Stimulated activated CD8-positive, alpha-beta memory T cell treated with anti-CD3 and anti-CD28 coated beads, Interleukin-12 subunit alpha, Interleukin-12 subunit beta, amount 100 ng/mL, for 24 hours (primary cell): Measurements from ENCODE around the gene PPFIBP2.

Source experiments
- DNase-seq: peaks from one replicate; pipeline ENCODE4 v3.0.0-alpha.2; 2020; ENCODE audit errors: extremely low read depth

Gene PPFIBP2

DNA sequence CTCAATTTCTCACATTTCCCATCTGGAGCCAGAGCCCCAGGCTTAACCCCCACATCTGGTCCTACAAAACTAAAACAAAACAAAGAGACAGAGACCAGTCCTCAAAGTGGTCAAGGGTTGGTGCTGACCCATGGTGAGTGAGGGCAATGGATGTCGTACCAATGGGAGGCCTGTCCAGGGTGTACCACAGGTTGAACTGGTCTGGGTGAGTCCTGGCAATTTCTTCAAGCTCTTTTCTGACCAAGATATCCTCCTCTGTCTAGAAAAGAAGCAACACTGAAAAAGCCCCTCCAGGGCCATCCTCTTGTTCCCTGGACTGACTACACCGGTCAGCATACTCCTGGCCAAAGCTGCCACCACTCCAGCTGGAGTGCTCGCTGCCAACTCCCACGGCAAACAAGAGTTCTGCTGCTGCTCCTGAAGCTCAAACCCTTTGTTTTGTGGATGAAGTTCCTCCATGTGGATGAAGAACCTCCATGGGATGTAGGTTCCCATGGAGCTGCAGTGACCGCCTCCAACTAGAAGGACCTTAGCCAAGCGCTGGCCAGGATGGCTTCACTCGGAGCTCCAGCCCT, 152.6 kb downstream of the PPFIBP2 start:
- no peak for DNase-seq

DNA sequence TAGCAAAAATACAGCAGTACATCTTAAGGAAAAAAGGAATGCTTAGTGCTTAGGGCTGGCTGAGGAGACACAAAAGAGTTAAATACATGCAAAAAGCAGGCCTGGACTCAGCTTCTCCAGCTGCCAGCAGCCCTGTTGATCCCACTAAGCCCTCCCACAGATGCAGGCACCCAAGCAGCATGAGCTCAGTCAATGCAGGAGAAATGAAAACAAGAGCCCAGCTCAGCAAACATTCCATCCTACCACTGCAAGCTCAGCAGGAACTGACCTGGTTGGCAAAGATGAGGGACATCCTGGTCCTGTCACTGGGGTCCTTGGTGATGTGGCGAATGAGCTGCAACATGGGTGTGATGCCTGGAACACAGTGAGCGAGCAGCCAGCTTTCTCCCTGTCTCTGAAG, 153.7 kb downstream of the PPFIBP2 start:
- DNase-seq = no peak

DNA sequence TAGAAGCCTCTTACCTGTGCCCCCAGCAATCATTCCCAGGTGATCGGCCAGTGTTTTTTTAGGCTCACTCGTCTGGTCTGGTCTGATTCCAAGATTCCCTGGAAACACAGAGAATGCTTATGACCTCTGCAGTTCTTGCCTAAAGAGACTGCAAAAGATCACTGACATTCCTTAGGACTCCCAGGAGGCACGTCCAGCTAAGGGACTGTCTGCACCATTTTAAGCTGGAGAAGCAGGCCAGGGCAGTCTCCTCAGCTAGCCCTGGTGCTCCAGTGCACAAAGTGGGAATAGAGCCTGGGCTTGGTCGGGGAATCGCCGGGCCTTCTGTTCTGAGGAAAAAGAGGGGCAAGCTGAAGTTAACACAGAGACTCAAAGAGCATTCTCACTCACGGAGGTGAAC, 154.7 kb downstream of the PPFIBP2 start:
- DNase-seq = no peak

DNA sequence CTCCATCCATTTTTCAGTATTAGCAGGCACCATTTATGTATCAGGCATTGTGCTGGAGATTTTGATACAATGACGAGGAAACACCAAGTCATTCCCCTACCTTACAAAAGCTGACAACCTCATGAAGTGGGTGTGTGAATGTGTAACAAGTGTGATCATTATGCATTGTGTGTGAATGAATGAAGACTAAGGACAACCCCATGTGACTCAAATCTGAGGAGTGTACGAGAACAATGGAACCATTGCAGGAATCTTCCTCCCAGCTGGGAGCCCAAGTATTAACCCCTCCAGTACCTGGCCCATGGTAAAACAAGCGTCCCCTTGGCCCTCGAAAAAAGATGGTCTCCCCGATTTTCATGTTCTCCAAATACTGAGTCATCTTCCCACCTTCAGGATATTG, 155.1 kb downstream of the PPFIBP2 start:
- DNase-seq = no peak

DNA sequence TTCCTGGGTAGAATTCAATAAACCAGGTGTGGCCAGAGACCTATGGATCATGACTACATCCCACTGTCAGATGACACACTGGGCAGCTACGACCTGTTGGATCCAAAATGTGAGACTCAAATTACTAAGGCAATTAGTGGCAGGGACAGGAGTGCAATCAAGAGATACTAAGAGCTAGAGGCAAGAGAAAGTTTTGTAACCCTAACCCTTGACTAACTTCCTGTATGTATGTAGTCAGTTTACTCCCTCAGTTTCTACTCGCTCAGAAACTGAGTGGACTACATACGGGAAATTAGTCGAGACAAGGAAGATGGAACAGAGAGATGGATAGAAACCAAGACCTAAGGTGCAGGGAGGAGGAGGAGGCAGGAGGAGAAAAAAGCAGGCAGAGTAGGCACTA, 156.8 kb downstream of the PPFIBP2 start:
- DNase-seq = no peak

DNA sequence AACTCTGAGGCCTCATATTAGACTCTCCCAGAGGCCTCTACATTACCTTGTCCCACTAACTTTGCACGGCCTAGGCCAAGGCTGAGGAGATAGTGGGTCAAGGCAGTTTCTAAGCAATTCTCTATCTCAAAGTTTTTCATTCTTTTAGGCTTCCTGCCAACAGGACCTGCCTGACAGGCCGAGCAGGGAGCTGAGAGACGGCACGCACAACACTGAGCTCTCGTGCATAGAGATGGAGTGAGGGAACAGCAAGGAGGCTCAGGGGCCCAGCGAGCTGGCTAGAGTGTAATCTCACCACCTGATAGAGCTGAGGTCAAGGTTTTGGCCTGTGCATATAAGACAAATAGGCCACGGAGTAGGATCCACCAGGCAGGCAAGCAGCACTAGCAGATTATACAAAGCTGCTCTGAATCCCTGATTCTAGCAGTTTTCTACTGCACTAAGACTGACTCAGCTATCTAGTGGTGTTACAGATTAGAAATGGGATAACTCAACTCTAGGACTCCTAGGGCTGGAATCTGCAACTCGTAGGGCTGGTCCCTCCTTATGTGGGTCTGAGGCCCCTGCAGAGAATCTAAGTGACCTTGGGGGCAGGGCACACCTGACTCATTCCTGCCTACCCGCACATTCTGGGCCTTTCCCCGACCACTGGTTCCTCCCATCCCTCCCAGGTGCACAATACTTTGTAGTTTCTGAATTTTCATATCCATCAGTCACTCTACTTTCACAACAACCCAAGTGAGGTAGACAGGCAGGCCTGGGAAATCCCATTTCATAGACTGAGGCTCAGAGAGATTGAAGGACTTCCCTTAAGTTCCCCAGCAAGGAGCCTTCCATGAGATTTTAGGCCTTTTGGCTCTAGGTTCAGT, 157.8 kb downstream of the PPFIBP2 start:
- no peak for DNase-seq

DNA sequence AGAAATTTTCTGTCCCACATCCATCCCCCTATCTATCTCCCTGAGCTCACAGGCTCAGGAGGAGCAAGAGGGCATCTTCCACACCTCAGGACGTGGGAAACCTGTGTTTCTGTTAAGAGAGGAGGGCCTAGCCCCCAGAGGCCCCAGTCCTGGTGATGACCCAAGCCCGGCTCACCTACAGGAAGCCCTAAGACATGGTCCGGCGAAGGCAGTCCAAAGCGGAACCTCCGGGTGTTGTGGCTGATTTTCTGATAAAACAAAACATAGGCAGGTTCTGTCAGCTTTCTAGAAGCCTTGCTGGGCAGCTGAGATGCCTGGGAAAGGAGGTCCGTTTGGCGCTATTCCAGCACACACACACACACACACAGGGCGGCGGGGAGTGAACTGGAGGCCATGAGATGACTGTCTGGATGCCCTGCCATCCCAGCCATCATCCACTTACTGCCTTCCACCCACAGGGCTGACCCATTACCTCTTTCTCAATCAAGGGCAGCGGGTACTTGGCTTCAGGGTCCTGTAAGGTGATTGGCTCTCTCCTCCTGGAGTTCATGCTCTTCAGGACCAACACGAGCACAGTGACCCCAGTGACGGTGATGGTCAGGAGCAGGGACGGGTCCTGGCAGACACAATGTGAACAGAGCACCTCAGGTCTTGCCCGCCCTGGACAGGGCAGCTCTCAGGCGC, 158.6 kb downstream of the PPFIBP2 start:
- DNase-seq = no peak

DNA sequence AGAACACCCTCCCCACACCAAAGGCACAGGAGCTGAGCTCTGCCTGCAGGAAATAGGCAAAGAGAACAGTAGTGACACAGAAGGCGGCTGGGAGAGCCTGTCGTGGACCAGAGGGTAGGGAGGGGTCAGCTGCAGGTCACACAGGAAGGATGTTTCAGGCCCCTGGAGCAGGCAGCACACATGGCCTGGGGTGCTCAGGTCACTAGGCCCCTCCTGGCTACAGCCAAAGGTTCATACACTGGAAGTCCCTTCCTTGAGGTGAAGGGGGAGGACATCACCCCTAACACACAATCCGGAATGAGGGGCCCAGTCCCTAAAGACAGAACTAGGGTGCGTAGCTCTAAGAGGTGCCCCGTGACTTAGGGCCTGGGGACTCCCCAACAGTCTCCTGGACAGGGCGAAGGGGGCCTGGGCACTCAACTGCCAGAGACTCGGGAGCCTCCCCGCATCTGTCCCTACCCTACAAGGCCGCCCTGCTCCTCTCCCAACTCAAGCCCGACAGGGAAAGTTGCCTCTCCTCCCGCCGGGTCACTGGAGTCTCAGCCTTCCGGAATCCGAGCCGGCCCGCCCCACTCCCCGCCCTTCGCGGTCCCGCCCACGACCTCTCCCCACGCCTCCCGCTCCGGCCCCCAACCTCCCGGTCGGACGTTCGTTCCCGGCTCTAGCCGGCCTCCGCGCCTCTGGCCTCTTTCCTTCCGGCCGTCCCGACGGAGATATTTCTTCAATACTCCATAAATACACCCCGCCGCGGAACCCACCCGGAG, 159.3 kb downstream of the PPFIBP2 start, which contains the start of gene CYB5R2:
TSS of gene CYB5R2 (minus strand) at position 541 of the 764 bp plus-strand sequence. CDS start 675 bp downstream, outside the sequence.
- no peak for DNase-seq

DNA sequence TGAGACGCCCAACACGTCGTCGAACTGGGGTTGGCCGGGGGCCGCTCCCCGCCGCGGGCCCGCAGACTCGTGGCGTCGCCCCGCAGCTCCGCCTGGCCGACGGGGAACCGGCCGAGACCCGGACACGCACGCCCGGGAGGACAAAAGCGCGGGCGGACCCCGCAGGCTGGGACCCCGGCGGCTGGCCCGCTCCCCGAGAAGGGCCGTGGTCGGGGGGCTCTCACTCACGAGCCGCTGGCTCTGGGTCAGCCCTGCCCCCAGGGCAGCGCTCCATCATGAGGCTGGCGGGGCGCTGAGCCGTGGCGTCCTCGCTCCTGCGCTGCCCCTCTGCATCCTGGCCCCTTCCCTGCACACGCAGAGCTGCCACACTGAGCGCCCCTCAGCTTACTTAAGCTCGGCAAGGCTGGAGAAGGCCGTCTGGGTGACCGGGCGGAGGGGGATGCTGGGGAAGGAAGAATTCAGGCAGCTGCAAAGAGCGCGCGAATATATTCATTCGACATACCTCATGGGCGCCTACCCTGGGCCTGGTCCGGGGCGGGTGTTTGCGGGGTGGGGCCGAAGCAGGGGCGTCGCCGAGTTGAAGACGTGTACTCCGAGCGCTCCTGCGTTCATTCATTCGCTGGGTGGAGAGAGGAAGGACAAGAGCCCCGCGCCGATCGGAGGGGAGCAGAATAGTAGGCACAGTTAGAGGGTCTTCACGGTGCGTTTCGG, 160.1 kb downstream of the PPFIBP2 start:
- no peak for DNase-seq

DNA sequence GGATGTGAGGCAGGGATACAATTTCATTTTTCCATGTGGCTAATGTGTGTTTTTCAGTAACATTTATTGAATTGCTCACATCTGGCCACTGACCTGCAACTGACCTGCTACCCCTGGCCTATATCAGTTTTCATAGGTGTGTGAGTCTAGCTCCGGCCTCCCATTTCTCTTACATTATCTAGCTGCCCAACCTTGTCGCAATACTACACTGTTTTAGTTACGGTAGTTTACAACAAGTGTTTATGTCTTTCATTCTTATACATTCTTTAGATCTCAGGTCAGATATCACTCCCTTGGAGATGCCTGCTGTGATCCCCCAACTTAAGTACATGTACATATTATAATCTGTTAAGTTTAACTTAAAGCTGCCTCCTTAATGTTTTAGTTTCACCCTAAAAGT, 161.8 kb downstream of the PPFIBP2 start:
- DNase-seq = no peak

DNA sequence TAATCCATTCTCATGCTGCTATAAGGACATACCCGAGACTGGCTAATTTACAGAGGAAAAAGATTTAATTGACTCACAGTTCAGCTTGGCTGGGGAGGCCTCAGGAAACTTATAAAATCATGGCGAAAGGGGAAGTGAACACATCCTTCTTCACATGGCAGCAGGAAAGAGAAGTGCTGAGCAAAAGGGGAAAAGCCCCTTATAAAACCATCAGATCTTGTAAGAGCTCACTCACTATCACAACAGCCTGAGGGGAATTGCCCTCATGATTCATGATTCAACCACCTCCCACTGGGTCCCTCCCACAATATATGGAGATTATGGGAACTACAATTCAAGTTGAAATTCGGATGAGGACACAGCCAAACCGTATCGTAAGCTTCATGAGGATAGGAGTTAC, 163.3 kb downstream of the PPFIBP2 start:
- DNase-seq = no peak

DNA sequence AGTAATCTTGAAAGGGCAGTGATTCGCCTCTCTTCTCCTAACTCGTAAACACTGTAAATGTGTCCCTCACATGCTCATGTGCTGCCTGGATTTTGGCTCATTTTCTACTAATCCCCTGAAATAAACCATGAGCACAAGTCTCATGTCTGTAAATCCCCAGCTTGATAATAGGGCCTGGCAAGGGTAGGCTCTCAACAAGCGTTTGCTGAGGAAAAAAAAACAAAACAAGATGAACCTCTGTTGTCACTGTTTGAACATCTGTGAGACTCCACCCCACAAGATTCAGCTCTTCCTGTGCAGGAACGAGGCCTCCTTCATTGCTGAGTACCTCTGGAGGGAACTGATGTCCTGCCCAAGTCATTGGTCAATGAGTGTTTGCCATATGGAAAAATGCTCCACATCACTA, 164.0 kb downstream of the PPFIBP2 start:
- DNase-seq = no peak

DNA sequence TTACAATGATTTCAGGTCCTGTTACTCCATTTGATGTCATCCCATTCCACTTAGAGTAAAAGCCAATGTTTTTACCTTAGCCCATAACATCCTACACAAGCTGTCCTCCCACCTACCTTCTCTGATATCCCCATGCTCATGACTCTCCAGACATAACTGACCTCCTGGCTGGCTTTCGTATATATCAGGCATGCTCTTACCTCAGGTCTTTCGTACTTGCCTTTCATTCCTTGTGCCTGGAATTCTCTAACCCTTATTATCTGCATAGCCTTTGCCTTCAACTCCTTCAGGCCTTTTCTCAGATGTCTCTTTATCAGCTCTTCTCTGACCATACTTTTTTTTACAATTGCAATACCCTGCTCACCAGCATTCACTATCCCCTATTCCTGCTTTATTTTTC, 169.8 kb downstream of the PPFIBP2 start:
- DNase-seq = no peak

DNA sequence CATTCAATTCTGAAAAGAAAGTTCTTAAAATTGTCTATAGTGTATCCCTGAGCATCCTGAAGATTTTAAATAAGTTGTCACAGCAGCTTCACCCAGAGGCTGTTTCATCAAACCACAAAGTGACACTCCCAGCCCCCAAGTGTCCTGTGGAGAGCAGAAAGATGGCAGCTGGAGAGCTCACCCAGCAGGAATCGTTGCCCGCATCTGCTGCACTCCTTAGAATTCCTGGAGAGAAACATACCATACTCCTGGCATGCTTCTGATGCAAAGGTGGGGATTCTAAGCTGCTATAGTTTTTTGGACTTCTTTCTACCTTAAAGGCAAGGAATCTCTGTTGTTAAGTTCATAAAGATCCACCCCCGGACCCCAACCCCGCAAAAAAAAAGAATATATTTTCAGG, 173.0 kb downstream of the PPFIBP2 start:
- DNase-seq = no peak

DNA sequence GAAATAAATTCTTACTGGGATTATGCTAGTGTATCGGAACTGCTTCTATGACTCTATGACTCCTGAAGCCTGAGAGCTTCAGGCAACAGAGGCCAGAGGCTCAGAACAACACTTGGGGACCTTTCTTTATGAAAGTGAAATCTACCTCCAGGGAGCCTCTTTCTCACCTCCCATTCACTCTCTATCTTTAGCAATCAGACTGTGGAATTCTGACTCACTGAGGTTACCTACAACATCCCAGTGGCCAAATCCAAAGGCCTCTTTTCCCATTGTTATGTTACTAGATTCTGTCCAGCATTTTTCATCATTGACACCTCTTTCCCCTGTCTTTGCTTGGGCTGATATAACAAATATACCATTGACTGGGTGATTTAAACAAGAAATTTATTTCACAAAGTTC, 173.6 kb downstream of the PPFIBP2 start:
- DNase-seq = no peak

DNA sequence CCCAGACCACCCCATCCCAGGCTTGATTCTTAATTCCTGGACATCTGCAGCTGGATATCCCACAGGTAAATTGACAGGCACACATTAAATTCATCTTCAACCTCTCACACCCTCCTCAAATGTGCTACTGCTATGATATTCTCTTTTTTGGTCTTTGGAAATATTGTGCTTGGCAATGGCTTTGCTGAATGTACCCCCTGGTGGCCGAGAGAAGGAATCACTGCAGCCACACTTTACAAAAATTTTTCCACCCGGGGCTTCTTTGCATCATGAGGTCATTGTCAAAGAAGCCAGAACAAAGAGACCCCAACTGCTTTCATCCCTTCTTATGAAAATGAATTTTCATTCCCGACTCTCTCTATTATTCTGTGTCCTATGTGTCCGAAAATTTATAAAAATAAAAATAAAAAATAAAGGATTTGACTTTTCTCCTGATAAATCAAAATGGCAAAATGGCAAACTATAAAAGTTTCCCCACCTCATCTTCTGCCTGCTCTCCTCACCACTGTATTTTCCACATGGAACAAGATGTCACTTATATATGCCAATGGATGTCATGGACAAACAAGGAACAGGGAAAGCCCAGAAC, 174.5 kb downstream of the PPFIBP2 start:
- DNase-seq = no peak

DNA sequence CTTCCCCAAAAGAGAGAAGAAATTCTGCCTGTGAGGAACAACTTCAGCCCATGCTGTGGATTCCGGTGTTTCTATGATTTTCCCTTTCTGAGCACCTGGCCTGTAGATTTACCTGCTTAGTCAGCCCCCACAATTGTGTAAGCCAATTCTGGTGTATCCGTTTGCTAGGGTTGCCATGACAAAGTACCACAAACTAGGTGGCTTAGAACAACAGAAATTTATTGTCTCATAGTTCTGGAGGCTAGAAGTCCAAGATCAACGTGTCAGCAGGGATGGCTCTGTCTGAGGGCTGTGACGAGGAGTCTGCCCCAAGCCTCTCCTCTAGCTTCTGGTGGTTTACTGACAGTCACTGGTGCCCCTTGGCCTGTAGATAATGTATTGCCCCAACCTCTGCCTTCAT, 175.4 kb downstream of the PPFIBP2 start:
- no peak for DNase-seq

DNA sequence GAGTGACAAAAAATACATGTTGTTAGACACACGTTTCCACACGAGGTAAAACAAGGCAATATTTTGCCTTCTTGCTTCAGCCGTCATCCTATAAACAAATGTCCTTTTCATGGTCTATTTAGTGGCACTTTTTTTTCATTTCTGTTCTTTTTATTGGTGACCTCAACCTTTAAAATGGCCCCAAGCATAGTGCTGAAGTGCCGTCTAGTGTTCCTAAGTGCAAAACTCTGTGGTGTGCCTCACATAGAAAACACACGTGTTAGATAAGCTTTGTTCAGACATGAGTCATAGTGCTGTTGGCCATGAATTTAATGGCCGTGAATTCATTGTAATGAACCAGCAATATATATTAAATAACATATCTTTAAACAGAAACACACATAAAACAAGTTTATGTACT, 176.8 kb downstream of the PPFIBP2 start:
- DNase-seq = no peak

DNA sequence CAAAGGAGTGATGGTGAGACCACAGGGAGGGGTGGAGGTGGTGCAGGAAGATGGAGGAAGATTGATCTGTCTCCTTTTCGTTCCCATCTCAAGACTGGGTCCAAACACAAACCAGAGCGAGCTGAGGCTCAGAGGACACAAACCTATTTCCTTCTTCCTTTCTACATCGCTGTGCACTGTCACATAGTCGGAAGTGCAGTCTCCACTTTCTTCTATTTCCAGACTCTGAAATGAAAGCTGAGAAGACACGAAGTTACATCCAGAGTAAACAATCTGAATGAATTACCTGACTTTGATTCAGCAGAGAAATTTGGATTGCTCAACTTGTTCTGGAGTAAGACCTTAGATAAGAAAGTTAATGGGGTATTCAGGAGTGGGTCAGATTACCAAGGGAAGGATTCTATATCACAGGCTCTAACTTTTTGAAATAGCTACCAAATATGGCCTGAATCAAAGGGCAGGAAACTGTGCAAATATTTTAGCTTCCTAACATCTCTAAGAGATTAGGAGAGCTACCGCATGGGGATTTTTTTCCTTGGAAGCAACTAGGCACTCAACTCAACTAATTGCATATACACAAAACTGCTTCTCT, 178.1 kb downstream of the PPFIBP2 start:
- no peak for DNase-seq

DNA sequence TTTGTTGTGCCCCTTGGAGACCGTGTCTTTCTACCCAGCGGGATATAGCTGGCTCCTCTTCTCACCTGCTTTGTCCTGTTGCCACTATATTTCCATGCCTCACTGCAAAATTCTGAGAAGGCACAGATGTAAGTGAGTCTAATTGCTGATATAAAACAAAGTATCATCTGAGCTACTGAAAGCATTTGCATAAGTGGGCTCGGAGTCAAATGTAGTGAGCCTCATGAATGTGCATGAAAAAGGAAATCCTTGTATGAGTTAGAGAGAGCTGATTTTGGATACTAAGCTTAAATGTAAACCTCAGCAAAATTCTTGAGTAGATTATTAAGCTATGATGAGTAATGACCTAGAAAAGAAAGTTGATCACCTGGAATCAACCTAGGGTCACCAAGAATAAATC, 178.6 kb downstream of the PPFIBP2 start:
- no peak for DNase-seq

DNA sequence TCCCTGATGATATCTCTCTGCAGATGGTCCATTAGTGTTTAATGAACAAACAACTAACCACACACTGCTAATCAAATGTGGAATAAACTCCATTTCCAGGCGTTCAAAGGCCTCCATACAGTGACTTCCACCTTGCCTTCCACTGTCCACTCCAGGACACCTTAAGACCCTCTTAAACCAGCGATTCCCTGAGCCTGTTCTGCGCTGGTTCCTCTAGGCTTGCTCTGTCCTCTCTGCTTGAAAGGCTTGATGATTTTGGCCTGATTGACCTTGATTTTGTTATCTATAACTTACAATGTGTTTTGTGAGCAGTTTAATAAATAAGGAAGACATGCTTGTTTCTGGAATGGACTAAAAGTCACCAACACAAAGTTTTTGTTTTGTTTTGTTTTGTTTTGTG, 180.4 kb downstream of the PPFIBP2 start:
- no peak for DNase-seq
